SKM-1 treated with dmso at 0.1 percent for 144 hours (cell line): ENCODE data around the gene SLC12A7.

Experiments
- DNase-seq: peaks from one replicate; lab custom pipeline; 2025; ENCODE audit not compliant: unreplicated experiment; lab: John Stamatoyannopoulos, UW

SLC12A7 gene

GRCh38 chr5:1038417-1039209, 73.2 kb downstream of the SLC12A7 start:
- DNase-seq, result no peak

DNA sequence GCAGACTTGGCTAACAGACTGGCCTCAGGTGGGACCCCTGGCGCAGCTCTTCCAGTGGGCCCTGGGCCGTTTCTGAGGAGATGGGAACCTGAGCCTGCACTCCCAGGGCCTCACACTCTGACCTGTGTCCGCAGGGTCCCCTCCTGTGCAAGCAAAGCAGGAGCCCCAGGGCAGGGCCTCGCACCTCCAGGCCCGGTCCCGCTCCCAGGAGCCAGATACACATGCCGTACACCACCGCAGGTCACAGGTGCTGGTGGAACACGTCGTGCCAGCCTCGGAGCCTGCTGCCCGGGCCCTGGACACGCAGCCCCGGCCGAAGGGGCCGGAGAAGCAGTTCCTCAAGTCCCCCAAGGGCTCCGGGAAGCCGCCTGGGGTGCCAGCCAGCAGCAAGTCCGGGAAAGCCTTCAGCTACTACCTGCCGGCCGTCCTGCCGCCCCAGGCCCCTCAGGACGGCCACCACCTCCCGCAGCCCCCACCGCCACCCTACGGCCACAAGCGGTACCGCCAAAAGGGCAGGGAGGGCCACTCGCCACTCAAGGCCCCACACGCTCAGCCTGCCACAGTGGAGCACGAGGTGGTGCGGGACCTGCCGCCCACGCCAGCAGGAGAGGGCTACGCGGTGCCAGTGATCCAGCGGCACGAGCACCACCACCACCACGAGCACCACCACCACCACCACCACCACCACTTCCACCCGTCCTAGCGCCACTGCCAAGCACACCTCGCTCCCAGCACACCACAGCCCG, 74.0 kb downstream of the SLC12A7 start:
- DNase-seq, result no peak

DNA sequence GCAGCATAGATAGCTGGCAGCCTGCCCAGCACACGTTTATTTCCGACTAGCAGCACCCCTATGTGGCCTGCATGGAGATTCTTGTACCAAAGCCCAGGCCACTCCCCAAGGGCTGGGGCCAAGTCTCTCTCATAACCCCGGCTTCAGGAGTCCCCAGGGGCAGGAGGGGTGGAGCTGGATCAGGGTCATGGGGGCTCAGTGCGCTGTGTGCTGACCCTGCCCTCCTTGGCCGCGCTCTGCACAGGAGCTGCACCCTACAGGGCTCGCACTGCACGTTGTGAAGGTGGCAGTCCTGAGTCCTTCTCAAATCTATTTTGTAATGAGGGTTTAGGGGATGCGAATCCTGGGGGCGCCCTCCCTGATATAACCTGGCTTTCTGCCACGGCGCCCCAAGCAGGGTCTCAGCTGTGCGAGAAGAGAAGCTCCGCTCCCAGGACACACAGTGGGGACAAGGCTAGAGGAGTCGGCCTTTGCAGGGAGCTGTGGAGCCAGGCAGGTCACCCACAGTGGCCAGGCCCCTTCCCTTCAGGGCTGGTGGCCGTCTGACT, 74.7 kb downstream of the SLC12A7 start:
- no peak for DNase-seq

- no peak for DNase-seq
Observed at GRCh38 chr5:1036504-1037122, 75.2 kb downstream of the SLC12A7 start.

DNA sequence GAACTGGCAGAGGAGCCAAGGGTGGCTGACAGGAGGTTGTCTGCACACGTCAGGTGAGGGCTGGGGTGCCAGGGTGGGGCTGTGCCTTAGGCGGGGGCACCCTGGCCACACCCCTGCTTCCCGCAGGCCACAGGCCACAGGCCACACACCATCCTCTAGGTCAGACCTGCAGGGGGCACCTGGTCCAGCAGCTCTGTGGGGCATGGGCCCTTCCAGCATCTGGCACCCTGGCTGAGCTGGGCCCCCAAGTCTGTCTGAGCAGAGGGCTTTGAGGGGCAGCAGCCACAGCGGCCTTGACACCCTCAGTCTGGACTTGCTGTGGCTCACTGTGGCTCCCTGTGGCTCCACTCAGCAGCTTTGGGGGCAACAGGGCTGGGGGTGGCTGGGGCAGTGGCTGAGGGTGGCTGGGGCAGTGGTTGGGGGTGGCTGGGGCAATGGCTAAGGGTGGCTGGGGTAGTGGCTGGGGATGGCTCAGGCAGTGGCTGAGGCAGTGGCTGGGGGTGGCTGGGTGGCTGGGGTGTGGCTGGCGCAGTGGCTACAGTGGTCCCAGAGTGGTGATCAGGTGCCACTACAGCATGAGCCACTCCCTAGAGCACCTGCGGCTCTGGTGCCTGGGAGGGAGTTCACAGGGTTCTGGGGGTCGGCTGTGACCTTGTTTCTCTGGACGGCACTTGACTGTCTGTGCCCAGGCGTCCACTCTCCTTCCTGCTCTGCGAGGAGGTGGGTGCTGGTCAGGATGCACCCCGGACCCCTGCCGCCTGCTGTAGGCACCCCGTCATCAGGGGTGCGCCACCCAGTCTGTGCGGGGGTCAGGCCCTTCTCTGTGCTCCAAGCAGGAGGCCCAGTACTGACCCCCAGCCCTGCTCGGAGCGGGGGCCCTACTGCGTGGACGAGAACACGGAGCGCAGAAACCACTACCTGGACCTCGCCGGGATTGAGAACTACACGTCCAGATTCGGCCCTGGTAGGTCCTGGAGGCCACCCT, 76.2 kb downstream of the SLC12A7 start:
- no peak for DNase-seq

GRCh38 chr5:1034986-1035385, 76.9 kb downstream of the SLC12A7 start:
- no peak for DNase-seq

DNA sequence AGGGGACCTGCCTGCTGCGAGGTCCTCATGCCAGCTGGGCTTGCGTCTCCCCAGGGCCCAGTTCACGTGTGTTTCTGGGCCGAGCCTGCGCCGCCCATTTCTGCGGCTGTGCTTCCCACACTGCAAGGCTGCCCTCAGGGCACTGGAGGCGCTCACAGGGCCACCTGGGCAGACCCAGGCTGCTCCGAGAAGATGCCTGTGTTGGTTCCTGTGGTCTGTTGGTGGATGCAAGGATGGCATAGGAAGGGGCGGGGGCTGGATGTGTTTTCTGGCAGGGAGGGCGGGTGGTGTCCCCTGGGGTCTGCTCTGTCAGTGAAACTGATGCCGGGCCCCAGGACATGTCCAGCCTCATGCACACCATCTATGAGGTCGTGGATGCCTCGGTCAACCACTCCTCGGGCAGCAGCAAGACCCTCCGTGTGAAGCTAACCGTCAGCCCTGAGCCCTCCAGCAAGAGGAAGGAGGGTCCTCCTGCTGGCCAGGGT, 77.4 kb downstream of the SLC12A7 start:
- DNase-seq, result no peak

GRCh38 chr5:1033606-1034420, 78.0 kb downstream of the SLC12A7 start:
- no peak for DNase-seq

DNA sequence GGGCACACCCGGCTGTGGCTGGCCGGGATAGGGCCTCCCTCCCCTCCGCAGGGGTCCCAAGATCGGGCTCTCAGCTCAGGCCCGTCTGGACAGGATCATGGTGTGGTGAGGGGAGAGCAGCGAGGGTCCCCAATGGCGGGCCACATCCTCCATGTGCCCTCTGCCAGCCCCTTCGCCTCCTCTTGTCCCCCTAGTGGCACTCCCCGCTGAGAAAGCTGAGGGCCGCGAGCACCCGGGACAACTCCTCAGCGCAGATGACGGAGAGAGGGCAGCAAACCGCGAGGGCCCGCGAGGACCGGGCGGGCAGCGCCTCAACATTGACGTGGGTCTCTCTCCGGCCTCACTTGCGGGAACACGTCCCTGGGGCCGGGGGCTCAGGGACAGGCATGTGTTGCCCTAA, 78.7 kb downstream of the SLC12A7 start:
- no peak for DNase-seq

DNA sequence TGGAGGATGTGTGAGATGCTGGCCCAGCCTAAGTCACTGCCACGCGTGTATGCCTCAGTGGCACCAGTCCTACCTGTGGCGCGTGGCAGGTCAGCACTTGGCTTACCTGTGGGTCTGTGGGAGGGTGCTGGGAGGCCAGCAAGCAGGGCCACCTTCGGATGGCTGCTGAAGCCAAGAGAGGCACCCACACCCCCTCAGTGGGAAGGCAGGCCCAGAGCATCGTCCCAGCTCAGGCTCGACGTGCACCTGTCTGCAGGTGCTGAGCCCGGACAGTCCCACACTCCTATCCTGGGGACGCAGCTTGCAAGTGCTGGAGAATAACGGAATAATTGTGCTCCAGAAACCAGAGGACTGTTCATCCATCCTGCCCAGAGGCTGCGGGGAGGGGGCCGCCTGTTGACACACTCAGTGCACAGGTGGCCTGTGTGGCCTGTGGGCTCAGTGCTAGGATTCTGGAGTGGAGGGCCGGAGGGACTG, 79.3 kb downstream of the SLC12A7 start:
- no peak for DNase-seq

- DNase-seq, result no peak
Observed at GRCh38 chr5:1032011-1032410, 79.9 kb downstream of the SLC12A7 start.

DNA sequence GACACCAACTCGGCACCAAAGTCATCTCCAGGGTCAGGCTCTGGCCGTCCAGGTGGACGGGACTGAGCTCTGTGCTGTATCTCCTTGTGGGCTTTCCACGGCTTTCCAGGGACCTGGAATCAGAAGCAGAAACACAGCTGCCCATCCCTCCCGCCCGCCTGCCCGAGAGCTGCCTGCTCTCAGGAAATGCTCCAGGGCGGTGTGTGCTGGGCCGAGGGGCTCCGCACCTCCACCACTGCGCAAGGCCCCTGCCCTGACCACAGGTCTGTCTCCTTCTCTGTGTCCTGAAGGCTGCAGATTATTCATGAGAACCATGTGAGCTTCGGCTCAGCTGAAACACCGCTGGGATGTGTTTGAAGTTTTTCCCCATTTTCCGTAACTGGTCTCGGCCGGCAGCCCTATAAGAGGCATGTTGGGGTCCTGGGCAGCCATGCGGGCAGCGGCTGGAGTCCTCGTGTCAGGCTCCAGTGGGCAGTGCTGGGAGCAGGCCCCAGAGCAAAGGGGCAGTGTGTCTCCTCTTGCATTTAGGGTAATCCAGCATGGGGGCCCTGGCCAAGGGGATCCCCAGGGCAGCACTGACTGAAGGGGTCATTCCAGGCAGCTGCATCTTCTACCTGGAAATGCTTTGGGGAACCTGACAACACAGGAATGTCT, 80.4 kb downstream of the SLC12A7 start:
- no peak for DNase-seq

DNA sequence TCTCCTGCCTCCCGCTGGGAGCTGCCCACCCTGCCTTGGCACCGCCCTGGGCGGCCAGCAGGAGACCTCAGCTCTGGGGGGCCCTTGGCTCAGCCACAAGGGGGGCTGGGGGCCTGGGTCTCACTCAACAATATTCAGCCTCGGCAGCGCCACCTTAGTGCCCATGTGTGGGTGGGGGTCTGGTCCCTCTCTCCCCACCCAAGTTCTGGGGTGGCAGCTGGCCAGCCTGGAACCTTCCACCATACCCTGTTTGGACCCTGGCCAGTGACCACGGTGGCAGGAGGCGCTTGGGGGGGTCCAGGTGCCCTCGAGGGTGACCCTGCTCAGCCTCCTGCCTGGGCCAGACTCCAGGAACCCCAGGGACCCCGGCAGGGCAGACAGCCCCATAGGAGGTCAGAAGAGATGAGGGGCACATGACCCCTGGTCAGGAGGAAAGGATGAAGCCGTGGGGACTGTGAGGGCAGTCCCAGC, 81.0 kb downstream of the SLC12A7 start:
- DNase-seq, result no peak

DNA sequence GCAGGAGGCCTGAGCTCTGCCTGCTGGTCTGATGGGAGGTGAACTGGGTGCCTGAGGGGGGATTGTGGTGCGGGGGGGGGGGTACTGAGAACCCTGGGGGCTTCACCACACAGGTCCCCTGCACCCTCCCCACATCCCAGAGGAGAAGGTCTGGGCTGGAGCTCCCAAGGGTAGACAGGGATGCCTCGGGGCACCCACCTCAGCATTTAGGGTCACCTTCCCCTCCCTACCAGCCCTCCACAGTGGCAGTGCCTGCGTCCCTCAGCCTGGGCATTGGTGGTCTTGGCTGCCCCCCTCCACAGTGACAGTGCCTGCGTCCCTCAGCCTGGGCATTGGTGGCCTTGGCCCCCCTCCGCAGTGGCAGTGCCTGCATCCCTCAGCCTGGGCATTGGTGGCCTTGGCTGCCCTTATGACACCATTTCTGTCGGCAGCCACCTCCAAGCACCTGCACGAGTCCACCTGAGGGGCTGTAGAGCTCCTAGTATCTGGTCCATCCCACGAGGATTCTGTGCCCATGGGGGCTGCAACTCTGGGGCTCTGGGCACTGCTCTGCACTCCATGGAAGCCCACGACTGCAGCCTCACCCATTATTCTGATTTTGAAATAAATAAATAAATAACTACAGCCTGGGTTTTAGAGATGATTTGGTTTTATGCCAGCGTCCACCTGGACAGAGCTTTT, 81.8 kb downstream of the SLC12A7 start:
- DNase-seq, result no peak

- DNase-seq, result no peak
Observed at GRCh38 chr5:1029282-1029944, 82.5 kb downstream of the SLC12A7 start.

DNA sequence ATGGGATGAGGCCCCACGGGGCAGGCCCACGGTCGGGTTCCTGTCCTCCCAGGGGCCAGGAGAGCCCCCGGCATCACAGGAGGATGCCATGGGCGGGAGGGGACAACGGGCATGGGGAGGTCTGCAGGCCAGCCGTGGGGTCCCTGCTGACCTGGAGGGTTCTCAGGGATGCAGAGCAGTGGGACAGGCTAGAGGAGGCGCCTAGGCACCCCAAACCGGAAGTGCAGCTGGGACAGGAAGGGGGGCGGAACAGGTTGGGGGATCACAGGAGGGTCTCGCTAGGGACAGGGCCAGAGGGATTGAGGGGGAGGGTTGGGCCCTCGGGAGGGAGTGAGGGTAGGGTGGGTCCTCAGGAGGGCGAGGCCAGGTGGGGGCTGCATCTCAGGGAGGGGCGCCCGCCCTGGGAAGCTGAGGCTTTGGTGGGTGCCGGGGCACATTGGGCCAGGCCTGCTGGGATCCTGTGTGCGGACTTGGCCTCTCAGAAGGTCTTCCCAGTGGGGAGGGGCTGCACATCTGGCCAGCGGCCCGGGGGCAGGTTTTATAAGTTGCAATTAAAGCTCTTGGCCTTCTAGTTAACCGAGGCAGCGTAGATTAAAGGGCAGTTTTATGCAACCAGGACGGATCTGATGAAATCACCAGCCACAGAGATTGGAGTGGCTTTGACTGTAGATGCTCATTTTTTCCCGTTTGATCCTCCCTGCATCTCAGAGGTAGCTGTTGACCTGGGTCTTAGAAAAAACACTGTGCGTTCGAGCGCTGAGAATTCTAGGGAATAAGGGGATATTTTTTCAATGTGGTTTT, 83.2 kb downstream of the SLC12A7 start:
- DNase-seq, result no peak
